Duodenal mucosa (tissue), 2 donors: ENCODE data around the gene MICOS13.

Source experiments
- H3K27ac ChIP-seq: one replicate; pipeline ENCODE4 v1.7.0; 2013; ENCODE audit warnings: low read depth, low read length
- H3K27me3 ChIP-seq, 2 donors: one replicate each; pipeline ENCODE4 v1.7.0; 2013; ENCODE audit warnings: low read length in 2 of 2, control low read depth in 1 of 2; ENCODE audit not compliant: insufficient read depth in 2 of 2, control insufficient read depth in 1 of 2
- H3K36me3 ChIP-seq, 2 donors: one replicate each; pipeline ENCODE4 v1.7.0; 2013; ENCODE audit warnings: low read length in 2 of 2, control low read depth in 1 of 2; ENCODE audit not compliant: insufficient read depth in 2 of 2, control insufficient read depth in 1 of 2
- H3K4me1 ChIP-seq, 2 donors: one replicate each; pipeline ENCODE4 v1.7.0; 2013; ENCODE audit warnings: low read length in 2 of 2, control low read depth in 1 of 2; ENCODE audit not compliant: insufficient read depth in 2 of 2, control insufficient read depth in 1 of 2
- H3K4me3 ChIP-seq, 2 donors: one replicate each; pipeline ENCODE4 v1.7.0; 2013; ENCODE audit warnings: low read length in 2 of 2, low read depth in 1 of 2
- H3K9ac ChIP-seq, 2 donors: one replicate each; pipeline ENCODE4 v1.7.0; 2013; ENCODE audit warnings: low read length in 2 of 2, low read depth in 1 of 2
- H3K9me3 ChIP-seq, 2 donors: one replicate each; pipeline ENCODE4 v1.7.0; 2013; ENCODE audit warnings: low read length in 2 of 2, control low read depth in 1 of 2; ENCODE audit not compliant: control insufficient read depth in 1 of 2

Gene MICOS13

GRCh38 chr19:5645409-5645808 lies 34.9 kb downstream of the MICOS13 start:
- Histone ChIP-seq H3K9me3 (no peaks in the 10 kb centered on the region), H3K9ac (no peak overlapping the region), H3K4me3 (no peak overlapping the region), H3K27ac (no peak overlapping the region), H3K27me3 (no peaks in the 10 kb centered on the region), H3K4me1 (no peaks in the 10 kb centered on the region), H3K36me3 (peaks cover 60 to 81% of the 10 kb centered on the region in 2 donors)

GRCh38 chr19:5644037-5644436 lies 36.3 kb downstream of the MICOS13 start:
- Histone ChIP-seq H3K27ac (no peak overlapping the region), H3K4me1 (no peaks in the 10 kb centered on the region), H3K36me3 (peaks cover 51 to 73% of the 10 kb centered on the region in 2 donors), H3K9me3 (no peaks in the 10 kb centered on the region), H3K27me3 (no peaks in the 10 kb centered on the region), H3K4me3 (no peak overlapping the region), H3K9ac (no peak overlapping the region)

- H3K36me3 ChIP-seq: peaks cover 46 to 66% of the 10 kb centered on the region in 2 donors
- no peak overlapping the region for H3K27ac ChIP-seq
- no peaks in the 10 kb centered on the region for H3K4me1 ChIP-seq
- H3K9me3 ChIP-seq: no peaks in the 10 kb centered on the region
- H3K27me3 ChIP-seq: no peaks in the 10 kb centered on the region
- no peak overlapping the region for H3K9ac ChIP-seq
- no peak overlapping the region for H3K4me3 ChIP-seq
Observed at GRCh38 chr19:5643060-5643459, 37.3 kb downstream of the MICOS13 start.

- no peaks in the 10 kb centered on the region for H3K27me3 ChIP-seq
- H3K27ac ChIP-seq: no peak overlapping the region
- H3K9me3 ChIP-seq: no peaks in the 10 kb centered on the region
- no peak overlapping the region for H3K4me3 ChIP-seq
- H3K9ac ChIP-seq: no peak overlapping the region
- H3K36me3 ChIP-seq: peaks cover 43 to 63% of the 10 kb centered on the region in 2 donors
- H3K4me1 ChIP-seq: no peaks in the 10 kb centered on the region
Observed at GRCh38 chr19:5642204-5642603, 38.1 kb downstream of the MICOS13 start.

GRCh38 chr19:5641171-5641570 lies 39.1 kb downstream of the MICOS13 start:
- no peak overlapping the region for H3K4me3 ChIP-seq
- H3K4me1 ChIP-seq: no peaks in the 10 kb centered on the region
- no peak overlapping the region for H3K9ac ChIP-seq
- no peak overlapping the region for H3K27ac ChIP-seq
- no peaks in the 10 kb centered on the region for H3K27me3 ChIP-seq
- H3K36me3 ChIP-seq: peaks cover 33 to 52% of the 10 kb centered on the region in 2 donors
- no peaks in the 10 kb centered on the region for H3K9me3 ChIP-seq

GRCh38 chr19:5637971-5638370 lies 42.3 kb downstream of the MICOS13 start:
- H3K36me3 ChIP-seq: peaks cover 10 to 38% of the 10 kb centered on the region in 2 donors
- H3K27ac ChIP-seq: no peak overlapping the region
- H3K4me1 ChIP-seq: peaks cover 3% of the 10 kb centered on the region in 2 donors
- no peaks in the 10 kb centered on the region for H3K9me3 ChIP-seq
- no peak overlapping the region for H3K9ac ChIP-seq
- H3K4me3 ChIP-seq: no peak overlapping the region
- H3K27me3 ChIP-seq: no peaks in the 10 kb centered on the region

- H3K36me3 ChIP-seq: peaks cover 0 to 28% of the 10 kb centered on the region in 2 donors
- peaks cover 17 to 23% of the 10 kb centered on the region in 2 donors for H3K4me1 ChIP-seq
- H3K27ac ChIP-seq: no peak overlapping the region
- H3K4me3 ChIP-seq: no peak overlapping the region
- no peaks in the 10 kb centered on the region for H3K9me3 ChIP-seq
- no peaks in the 10 kb centered on the region for H3K27me3 ChIP-seq
- no peak overlapping the region for H3K9ac ChIP-seq
Observed at GRCh38 chr19:5635427-5635826, 44.9 kb downstream of the MICOS13 start.

- H3K27me3 ChIP-seq: no peaks in the 10 kb centered on the region
- peaks cover 21 to 24% of the 10 kb centered on the region in 2 donors for H3K4me1 ChIP-seq
- H3K9ac ChIP-seq: no peak overlapping the region
- peaks cover 0 to 51% of the 10 kb centered on the region in 2 donors for H3K36me3 ChIP-seq
- H3K4me3 ChIP-seq: no peak overlapping the region
- H3K27ac ChIP-seq: no peak overlapping the region
- H3K9me3 ChIP-seq: no peaks in the 10 kb centered on the region
Observed at GRCh38 chr19:5632657-5633056, 47.7 kb downstream of the MICOS13 start.

GRCh38 chr19:5632241-5632612 lies 48.1 kb downstream of the MICOS13 start:
- Histone ChIP-seq H3K27me3 (no peaks in the 10 kb centered on the region), H3K9ac (no peak overlapping the region), H3K9me3 (no peaks in the 10 kb centered on the region), H3K27ac (no peak overlapping the region), H3K4me3 (no peak overlapping the region), H3K36me3 (peaks cover 0 to 51% of the 10 kb centered on the region in 2 donors), H3K4me1 (peaks cover 26 to 28% of the 10 kb centered on the region in 2 donors)

- H3K4me3 ChIP-seq: no peak overlapping the region
- H3K9ac ChIP-seq: no peak overlapping the region
- peaks cover 2 to 56% of the 10 kb centered on the region in 2 donors for H3K36me3 ChIP-seq
- H3K4me1 ChIP-seq: peaks cover 29 to 32% of the 10 kb centered on the region in 2 donors
- no peaks in the 10 kb centered on the region for H3K9me3 ChIP-seq
- H3K27ac ChIP-seq: no peak overlapping the region
- H3K27me3 ChIP-seq: no peaks in the 10 kb centered on the region
Observed at GRCh38 chr19:5631567-5632240, 48.6 kb downstream of the MICOS13 start.
